HFF-Myc (cell line): ENCODE results near the gene PDCD4.
"Not testable (repeated sequence)": the region's sequence is repeated elsewhere in the genome, so short reads cannot be mapped to it uniquely, and the experiment has no call there.

Experiments used
- DNase-seq: peaks from one replicate; pipeline ENCODE4 v3.0.0-alpha.2; 2011; ENCODE audit warnings: low read depth; ENCODE audit errors: extremely low read depth
- H3K4me3 ChIP-seq: replicated peaks from 2 replicates; pipeline ENCODE4 v1.5.1; 2011; ENCODE audit warnings: low read depth, mild to moderate bottlenecking, control low read depth, low read length
- TF ChIP-seq, protein P1 (sequence below): IDR thresholded peaks from 2 replicates; pipeline ENCODE4 v1.5.1; 2012; ENCODE audit warnings: mild to moderate bottlenecking, low read depth, low read length, control low read depth; ENCODE audit errors: missing control alignments

The PDCD4 gene

GRCh38 chr10:110903280-110904278, 31.9 kb downstream of the PDCD4 start:
- TF ChIP-seq, protein P1, sequence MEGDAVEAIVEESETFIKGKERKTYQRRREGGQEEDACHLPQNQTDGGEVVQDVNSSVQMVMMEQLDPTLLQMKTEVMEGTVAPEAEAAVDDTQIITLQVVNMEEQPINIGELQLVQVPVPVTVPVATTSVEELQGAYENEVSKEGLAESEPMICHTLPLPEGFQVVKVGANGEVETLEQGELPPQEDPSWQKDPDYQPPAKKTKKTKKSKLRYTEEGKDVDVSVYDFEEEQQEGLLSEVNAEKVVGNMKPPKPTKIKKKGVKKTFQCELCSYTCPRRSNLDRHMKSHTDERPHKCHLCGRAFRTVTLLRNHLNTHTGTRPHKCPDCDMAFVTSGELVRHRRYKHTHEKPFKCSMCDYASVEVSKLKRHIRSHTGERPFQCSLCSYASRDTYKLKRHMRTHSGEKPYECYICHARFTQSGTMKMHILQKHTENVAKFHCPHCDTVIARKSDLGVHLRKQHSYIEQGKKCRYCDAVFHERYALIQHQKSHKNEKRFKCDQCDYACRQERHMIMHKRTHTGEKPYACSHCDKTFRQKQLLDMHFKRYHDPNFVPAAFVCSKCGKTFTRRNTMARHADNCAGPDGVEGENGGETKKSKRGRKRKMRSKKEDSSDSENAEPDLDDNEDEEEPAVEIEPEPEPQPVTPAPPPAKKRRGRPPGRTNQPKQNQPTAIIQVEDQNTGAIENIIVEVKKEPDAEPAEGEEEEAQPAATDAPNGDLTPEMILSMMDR = no peak
- H3K4me3 ChIP-seq = no peak overlapping the region
- DNase-seq = no peak

- no peak overlapping the region for H3K4me3 ChIP-seq
- no peak for DNase-seq
- TF ChIP-seq, protein P1 = no peak
Observed at GRCh38 chr10:110910138-110910537, 38.4 kb downstream of the PDCD4 start.

DNA sequence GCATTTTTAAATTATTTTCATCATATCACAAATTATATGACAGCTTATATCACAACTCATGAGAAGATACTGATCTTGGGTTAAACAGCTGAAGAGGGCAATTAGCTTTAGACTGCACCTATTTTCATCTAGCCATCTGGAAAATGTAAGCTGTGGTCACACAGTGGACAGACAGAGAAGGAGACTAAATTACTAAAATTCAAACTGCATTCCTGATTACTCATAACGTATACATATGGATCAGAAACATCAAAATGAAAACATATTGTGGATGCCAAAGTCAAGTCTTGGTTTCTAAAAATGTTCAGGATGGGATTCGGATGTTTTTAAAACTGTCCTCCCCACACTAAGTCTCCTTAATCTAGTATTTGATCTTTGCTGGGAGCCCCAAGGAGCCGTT, 40.6 kb downstream of the PDCD4 start:
- DNase-seq = no peak
- TF ChIP-seq, protein P1 = no peak
- no peak overlapping the region for H3K4me3 ChIP-seq

DNA sequence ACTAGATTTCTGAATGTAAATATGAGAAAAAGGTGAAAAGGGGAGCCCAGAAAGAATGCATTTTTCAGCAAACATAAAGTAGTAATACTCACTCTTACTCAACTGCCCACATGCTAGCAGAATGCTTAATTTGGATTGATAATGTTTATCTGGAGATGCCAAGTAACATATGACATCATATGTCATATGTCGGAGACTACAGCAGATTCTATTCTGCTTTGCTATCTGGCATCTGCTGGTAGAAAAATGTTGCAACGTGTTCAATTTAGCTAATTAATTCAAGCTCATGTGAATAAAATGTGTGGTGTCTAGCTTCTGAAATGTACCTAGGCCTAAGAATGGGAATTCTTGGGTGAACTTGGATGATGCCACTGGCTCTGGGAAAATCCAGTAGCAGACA, 42.7 kb downstream of the PDCD4 start:
- H3K4me3 ChIP-seq = no peak overlapping the region
- TF ChIP-seq, protein P1 = no peak
- no peak for DNase-seq

DNA sequence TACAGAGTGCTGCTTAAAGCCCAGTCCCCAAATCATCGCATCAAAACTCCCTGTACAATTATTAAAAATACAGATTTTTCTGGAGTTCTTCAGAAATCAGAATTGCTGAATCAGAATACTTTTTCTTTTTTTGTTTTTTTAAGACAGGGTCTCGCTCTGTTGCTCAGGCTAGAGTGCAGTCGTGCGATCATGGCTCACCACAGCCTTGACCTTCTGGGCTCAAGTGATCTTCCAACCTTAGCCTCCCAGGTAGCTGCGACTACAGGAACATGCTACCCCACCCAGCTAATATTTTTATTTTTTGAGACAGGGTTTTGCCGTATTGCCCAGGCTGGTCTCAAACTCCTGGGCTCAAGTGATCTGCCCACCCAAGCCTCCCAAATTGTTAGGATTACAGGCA, 43.3 kb downstream of the PDCD4 start:
- no peak overlapping the region for H3K4me3 ChIP-seq
- TF ChIP-seq, protein P1 = no peak
- DNase-seq = no peak

GRCh38 chr10:110915600-110915999, 43.9 kb downstream of the PDCD4 start:
- DNase-seq, H3K4me3 ChIP-seq: not testable (repeated sequence)

GRCh38 chr10:110916554-110917346, 45.0 kb downstream of the PDCD4 start:
- H3K4me3 ChIP-seq = no peak overlapping the region
- TF ChIP-seq, protein P1 = no peak
- DNase-seq = no peak
